GM19397 (cell line): ENCODE data around the gene B9D2.

Experiments
- ATAC-seq: cut with Tn5 transposase; IDR thresholded peaks from one replicate; pipeline ENCODE4 v1.9.1; 2021; ENCODE audit warnings: mild to moderate bottlenecking, moderate library complexity; ENCODE audit not compliant: unreplicated experiment

The B9D2 gene

DNA sequence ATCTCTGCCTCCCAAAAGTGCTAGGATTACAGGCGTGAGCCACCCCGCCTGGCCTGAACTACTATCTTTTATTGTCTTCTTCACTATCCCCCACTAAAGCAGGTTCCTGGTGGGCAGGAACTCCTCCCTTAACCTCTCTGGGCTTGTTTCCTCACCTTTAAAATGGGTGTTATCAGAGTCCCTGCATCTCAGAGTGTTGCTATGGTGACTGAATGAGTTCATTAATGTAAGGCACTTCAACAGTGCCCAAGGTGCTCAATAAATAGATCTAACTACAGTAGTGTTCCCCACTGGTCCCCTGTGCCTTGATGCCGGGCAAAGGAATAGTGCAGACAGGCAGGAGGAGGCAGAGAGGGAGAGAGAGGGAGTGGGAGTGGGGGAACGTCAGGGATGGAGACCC, 33.5 kb downstream of the B9D2 start:
- ATAC-seq, result no peak

DNA sequence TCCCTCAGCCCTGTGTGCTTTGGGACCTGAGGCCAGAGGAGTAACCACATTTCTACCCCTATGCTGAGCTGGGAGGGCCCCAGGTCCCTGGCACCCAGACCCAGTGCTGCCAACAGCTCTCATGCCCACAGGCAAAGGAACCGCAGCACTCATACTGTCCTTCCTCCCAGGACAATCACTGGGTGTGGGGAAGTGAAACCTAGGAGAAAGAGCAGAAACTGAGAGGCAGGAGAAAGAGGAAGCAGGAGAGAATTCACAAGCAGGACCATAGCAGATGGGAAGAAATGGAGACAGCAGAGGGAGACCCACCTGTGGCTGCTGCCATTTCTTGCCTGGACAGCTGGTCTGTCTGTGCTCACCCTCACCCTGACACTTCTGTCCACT, 35.1 kb downstream of the B9D2 start:
- no peak for ATAC-seq

DNA sequence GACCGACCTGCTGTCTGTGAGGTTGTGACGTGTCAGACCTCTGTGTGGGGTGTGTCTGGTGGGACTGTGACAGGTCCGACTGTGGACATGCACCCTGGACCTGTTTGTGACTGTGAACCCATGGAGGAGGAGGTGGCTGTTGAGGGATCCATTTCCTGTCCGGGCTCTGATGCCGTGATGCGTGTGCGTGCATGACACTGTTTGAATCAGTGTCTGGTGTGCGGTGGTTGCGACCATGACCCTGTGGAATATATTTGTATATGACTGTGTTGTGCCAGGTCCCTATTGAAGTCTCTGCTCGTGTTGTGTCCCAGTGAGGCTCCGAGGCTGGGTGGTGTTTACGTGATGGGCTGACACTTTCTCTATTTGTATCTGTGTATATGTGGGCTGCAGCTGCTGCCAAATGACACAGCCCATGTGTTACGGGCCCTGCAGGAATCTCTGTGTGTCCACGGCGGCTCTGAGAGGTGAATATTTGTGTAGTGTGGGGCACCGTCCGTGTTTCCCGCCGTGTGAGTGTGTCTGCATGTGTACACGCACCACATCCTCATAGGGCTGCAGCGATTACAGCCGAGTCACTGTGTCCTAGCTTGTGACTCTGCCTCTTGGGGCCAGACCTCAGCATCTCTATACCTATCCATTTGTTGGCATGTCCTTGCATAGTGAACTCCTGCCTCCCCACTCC, 35.6 kb downstream of the B9D2 start:
- ATAC-seq, result peak; percentile 9

DNA sequence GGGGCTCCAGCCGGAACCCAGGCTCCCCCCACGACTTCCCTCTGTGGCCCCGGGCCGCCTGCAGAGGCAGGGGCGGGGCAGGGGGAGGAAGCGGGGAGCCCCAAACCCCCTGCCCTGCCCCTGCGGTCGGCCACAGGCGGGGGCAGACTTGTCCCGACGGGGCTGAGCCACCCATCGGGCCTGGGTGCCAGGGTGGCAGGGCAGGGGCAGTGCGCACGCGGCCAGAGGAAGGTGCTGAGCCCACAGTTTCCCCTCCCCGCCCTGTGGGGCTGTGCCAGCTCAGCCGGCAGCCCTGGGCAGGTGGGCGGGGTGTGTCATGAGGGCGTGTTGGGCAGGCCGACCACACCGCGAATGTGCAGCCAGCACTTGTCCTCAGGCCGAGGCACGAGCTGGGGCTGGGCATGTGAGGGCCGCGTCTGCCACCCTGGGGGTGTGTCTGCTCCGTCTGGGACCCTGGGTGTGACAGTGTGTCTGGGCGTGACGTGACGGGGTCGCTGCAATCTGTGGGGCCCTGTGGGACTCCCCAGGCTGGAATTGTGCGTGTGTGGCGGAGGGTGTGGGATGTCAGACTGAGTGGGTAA, 36.3 kb downstream of the B9D2 start:
- ATAC-seq, result peak; percentile 52

DNA sequence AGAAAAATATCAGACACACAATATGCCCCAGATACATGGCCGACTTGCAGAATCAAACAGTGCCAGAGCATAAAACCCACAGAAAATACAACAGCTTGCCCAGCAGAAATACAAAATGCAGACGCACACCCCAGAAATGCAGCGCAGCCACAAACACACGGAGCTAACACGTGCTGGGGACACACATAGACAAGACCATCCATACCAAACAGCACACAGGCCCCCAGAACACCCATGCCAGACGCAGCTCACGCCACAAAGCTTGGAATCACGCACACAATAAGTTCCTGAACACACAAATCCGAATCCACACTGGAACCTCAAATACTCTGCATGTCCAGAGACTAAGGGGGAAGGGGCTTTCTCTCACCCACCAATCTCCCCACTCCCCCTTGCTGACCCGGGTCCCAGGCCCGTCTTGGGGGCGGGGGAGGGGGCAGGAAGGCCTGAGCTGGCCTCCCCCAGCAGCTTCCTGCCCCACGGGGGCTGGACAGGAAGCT, 36.8 kb downstream of the B9D2 start:
- ATAC-seq, result no peak

DNA sequence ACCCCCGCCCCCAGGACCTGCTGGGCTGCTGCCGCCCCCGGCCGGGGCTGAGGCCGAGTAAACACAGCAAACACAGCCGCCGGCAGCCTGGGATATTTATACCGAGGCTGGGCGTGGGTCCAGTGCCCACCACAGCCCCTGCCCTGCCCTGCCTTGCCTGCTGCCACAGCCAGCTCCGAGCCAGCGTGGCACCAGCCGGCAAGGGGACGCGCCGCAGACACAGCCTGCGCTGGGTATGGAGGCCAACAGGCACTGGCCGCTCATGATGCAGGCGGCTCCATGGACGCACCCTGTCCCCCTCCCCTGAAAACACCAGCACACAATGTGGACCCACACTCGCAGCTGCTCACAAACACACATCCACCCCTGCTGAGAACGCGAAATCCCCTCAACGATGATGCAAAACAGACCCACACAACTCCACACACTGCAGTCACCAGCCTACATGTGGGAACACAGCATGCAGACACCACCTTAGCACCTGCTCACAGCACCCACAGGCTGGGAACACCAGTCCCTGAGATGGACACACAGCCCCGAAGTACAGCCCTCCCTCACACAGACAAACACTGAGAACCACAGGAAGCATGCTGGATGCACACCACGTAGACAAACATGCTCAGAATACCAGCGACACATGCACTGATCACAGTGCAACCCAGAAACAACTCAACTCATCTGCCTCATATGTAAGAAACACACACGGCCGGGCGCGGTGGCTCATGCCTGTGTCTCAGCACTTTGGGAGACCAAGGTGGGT, 37.8 kb downstream of the B9D2 start:
- ATAC-seq, result peak; percentile 28

DNA sequence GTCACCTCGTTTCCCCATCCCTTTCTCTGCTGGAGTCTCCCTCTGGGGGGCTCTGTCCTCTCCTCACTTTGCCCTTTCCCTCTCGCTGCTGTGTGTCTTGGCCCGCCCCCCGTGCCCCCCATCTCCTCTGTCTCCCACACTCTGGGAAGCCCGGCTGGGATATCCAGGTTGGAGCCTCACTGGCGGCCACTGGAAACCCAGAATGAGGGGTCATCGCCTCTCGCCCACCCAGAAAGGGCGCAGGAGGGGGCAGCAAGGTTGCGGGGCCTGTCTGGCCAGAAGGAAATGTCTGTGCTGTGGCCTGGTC, 38.4 kb downstream of the B9D2 start:
- no peak for ATAC-seq

DNA sequence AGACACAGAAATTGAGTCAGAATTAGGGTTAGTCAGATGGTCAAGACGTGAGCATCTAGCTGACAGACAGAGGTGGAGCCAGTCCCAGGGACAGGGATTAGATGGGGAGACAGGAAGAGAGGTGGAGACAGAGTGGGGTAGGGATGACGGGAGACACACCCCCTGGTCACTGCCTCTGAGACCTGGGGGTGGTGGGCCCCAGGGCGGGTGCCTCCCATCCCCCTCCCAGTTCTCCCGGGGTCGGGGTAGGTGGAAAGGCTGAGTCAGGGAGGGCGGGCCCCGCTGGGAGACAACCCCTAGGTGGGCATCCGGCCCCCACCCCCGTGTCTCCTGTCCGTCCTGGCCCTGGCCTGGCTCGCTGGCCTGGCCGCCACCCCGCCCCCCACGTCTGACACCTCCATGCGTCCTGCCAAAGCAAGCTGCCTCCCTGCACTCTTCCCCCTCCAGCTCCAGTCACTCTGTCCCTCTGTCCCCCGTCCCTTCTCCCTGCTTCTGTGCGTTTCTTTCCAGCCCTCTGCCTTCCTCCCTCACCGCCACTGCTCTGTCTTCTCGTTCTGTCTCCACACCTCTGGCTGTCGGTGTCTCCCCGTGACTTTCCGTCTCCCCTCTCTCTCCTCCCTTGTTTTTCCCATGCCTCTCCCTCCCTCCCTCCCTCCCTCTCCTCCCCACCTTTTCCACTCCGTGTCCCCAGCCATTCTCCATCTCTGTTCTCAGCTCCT, 38.9 kb downstream of the B9D2 start:
- ATAC-seq, result no peak

DNA sequence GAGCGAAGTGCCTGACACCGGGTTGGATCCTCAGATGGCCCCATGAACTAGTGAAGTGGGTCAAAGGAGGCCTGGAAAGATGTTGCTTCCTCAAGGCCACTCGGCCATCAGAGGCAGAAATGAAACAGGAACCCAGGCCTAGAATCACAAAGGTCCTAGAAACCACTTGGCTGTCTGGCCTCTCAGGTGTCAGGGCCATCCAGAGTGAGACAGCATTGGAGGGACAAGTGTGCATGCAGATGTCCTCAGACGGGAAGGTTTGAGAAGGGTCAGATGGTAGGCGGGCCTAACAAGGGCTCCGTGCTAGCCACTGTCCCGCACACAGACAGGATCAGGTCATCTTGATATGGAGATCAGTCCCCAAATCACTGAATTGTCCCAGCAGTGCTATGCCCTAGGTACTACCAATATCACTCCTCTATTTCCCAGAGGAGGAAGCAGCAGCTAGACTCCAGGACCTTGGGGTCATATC, 39.7 kb downstream of the B9D2 start:
- no peak for ATAC-seq

DNA sequence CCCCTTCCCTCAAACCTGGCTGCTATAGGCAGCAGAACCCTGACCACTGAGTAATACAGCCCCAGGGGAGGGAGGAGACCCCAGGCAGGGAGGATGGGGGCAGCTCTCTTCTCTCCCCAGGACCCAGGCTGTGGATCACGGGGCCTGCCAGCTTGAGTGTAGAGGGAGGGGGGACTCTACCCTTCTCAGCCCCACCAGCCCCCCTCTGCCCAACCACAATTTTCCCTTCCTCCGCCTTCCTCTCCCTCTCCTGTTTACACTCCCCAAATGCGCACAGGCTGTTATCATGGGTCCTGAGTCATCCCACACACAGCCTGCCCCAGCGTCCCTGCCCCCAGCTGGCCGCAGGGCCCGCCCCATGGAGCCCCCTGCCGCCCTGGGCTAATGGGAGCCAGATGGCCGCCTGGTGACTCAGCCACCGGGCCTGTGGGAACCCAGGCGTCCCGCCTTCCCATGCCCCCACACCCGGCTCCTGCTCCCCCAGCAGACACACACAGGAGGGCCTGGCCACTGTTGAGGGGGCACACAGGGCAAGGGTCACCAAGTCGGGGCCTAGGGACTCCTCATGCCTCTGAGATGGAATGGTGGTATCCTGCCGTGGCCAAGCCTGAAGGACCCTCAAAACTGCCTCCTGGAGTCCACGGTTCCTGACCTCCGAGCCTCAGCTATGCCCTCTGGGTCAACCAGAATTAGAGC, 40.4 kb downstream of the B9D2 start:
- ATAC-seq, result no peak

DNA sequence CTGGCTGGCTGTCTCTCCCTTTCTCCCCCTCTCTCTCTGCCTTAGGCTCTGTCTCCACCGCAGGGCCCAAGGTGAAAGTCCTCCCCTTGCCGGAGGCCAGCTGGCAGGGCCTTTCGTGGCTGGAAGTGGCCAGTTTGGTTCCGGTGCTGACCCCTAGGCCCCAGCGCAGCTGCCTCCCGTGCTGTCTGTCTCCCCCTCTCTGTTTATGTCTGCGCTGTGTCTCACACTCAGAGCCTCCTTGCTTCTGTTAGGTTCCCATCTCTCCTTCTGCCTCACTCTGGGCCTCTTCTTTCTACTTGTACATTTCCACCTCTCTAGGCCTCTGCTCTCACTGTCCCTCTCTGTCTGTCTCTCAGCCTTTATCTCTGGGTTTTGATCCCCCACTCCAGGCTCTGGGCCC, 40.9 kb downstream of the B9D2 start:
- no peak for ATAC-seq

DNA sequence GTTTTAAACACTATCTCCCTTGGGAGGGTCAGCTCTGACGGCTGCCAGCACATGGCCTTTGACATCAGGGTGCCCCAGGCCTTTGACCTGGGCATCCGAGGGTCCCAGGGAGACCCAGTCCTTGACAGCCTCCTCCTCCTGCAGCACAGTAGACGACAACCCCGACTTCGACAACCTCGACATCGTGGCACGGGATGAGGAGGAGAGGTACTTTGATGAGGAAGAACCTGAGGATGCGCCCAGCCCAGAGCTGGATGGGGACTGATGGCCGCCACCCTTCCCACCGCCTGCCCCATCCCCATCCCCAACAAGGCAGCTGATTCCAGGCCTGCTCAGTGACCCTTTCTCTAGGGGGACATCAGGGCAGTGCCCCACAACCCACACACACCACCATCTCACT, 41.5 kb downstream of the B9D2 start:
- no peak for ATAC-seq

DNA sequence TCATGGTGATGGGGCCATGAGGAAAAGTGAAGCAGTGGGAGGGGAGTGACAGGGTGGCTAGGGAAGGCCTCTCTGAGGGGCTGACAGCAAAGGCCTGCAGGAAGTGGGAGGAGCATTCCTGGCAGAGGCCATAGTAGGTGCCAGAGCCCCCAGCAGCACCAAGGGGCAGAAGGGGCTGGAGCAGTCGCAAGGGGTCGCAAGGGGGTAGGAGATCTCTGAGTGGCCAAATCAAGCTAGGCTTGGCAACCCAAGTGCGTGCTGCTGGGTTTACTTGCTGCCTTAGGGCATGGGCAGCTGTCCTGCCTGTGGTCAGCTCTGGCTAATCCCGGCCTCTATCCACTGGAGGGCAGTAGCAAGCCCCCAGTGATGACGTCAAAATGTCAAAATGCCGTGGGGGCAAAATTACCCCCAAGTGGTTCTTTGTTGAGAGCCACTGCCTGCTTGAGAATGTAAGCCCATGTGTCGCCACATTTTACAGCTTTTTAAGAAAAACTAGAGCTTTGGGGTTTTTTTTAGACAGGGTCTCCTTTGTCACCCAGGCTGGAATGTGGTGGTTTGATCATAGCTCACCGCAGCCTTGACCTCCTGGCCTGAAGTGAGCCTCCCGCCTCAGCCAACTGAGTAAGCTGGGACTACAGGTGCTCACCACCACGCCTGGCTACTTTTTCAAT, 42.2 kb downstream of the B9D2 start:
- no peak for ATAC-seq

DNA sequence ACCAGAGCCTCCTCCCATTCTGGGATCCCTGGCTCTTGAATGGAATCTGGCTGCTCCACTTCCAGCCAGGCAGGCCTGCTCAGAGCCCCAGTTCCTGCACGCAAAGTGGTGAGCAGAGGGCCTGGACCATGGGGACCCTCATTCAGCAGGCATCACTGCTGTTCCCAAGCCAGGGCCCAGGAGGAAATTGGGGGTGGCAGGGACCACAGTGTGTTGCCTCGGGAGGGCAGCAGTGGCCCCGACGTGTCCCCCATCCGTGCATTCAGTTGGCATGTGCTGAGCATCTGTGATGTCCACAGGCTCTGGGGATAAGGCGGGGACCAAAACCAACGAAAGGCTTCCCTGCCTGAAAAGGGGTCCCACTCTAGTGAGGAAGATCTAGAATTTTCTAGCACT, 42.7 kb downstream of the B9D2 start:
- no peak for ATAC-seq

DNA sequence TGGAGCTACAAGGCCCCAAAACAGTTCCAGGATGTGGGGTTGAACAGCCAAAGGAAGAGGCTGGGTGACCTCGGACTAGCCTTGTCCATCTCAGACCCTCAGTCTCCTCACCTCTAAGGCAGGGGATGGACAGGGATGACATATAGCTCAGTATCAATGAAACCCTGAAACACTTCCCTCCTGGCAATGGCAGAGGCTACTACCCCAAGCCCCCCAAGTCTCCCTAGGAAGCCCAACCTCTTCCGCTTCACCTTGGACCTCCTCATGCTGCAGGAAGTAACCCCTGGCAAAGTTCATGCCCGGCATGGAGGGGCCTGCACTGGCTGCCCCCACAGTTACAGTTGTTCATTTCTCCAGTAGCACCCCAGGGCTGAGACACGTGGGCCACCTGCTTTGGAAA, 43.4 kb downstream of the B9D2 start:
- no peak for ATAC-seq

DNA sequence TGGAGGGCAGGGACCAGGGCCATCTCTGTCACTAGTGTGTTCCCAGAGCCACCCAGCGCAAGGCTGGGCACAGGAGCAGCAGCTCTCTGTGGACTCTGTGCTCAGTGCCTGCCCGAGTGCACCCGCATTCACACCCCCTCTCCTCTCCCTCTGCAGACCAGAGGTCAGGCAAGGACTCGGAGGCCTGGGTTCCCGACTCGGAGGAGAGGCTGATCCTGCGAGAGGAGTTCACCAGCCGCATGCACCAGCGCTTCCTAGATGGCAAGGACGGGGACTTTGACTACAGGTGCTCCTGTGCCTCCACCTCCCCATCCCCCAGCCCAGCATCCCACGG, 43.8 kb downstream of the B9D2 start:
- ATAC-seq, result no peak

DNA sequence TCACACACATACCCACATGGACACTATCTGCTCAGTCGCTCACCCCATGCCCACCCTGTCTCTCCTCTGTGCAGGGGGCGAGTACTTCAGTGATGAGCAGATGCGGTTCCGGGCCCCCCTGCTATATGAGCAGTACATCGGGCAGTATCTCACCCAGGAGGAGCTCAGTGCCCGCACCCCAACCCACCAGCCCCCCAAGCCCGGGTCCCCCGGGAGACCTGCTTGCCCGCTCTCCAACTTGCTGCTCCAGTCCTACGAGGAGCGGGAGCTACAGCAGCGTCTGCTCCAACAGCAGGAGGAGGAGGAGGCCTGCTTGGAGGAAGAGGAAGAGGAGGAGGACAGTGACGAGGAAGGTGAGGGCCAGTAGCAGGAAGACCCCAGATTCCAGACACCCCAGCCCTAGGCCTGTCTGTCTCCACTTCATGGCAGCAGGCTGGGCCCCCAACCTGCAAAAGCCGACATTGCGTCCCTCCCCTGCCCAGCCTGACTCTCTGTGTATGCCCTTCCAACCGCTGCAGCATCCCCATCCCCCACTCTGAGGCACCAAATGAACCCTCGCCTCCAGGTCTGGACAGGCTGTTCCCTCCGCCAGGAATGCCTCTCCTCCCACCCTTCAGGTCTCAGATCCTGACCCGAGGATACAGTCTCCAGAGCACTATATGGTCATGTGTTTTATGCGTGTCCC, 44.3 kb downstream of the B9D2 start:
- no peak for ATAC-seq

DNA sequence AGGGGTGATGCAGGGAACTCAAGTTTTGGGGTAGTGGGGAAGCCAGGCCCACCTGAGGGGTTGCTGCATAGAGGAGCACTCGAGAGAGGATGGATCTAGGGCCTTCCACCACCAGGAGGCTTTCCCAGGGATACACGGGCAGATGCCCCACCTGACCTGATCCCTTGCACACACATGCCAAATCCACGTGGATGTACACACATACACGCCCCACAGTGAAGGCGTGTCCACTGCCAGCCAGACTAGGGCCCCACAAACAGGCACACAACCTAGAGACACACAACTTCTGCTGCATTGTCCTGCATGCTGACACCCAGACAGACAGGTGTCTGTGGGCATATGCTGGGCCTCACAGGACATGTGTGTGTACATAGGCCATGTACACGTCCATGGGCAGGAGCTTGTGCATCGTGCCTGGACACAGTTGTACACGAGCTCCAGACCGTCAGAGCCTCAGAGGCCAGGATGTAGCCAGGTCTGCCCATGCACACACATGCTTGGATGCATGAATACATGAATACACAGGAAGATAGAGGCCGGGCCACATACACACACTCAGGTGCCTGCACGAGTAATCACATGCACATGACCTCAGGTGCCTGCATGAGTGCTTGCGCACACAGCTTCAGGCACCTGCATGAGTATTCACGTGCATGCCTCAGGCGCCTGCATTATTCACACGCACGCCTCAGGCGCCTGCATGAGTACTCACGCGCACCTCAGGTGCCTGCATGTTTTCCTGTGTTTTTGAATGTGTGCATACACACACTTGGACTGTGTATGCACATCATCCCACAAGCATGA, 45.1 kb downstream of the B9D2 start:
- ATAC-seq, result no peak

DNA sequence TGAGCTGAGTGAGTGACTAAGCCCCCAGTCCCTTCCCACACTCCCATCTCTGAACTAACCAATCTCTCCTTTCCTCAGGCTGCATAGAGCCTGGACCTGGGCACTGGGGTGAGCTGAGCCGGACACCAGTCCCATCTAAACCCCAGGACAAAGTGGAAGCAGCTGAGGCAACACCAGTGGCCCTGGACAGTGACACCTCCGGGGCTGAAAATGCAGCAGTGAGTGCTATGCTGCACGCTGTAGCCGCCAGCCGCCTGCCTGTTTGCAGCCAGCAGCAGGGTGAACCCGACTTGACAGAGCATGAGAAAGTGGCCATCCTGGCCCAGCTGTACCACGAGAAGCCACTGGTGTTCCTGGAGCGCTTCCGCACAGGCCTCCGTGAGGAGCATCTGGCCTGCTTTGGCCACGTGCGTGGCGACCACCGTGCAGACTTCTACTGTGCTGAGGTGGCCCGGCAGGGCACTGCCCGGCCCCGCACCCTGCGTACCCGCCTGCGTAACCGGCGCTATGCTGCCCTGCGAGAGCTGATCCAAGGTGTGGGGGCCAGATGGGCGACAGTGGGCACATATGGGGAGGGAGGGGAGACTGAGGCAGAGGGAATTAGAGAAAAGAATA, 47.5 kb downstream of the B9D2 start:
- ATAC-seq, result no peak
